ENCODE measurements around the gene SFTPD.

The SFTPD gene

GRCh38 chr10:79938728-79939406 is 10.0 kb downstream of the SFTPD start:
- no peak overlapping the region for H3K27ac Mint-ChIP-seq
- H3K36me3 Mint-ChIP-seq: no peaks in the 10 kb centered on the region
- peaks cover 1% of the 10 kb centered on the region for H3K27me3 Mint-ChIP-seq
- no peaks in the 10 kb centered on the region for H3K9me3 Mint-ChIP-seq (ENCODE audit: low read depth)
- no peak overlapping the region for H3K4me3 Mint-ChIP-seq
- H3K4me1 Mint-ChIP-seq (ENCODE audit: low read depth): peaks cover 14% of the 10 kb centered on the region

- peaks cover 14% of the 10 kb centered on the region for H3K4me1 Mint-ChIP-seq (ENCODE audit: low read depth)
- H3K27me3 Mint-ChIP-seq: peaks cover 3% of the 10 kb centered on the region
- H3K9me3 Mint-ChIP-seq (ENCODE audit: low read depth): no peaks in the 10 kb centered on the region
- no peak overlapping the region for H3K4me3 Mint-ChIP-seq
- no peaks in the 10 kb centered on the region for H3K36me3 Mint-ChIP-seq
- H3K27ac Mint-ChIP-seq: no peak overlapping the region
These were observed 11.2 kb downstream of the SFTPD start for GRCh38 chr10:79937701-79938151.

GRCh38 chr10:79936625-79937615 is 12.0 kb downstream of the SFTPD start:
- Mint-ChIP-seq H3K4me1 (ENCODE audit: low read depth) (peaks cover 14% of the 10 kb centered on the region), H3K27me3 (peaks cover 9% of the 10 kb centered on the region), H3K4me3 (no peak overlapping the region), H3K36me3 (no peaks in the 10 kb centered on the region), H3K27ac (no peak overlapping the region), H3K9me3 (ENCODE audit: low read depth) (no peaks in the 10 kb centered on the region)

GRCh38 chr10:79933961-79934360 is 14.9 kb downstream of the SFTPD start:
- H3K9me3 Mint-ChIP-seq (ENCODE audit: low read depth): no peaks in the 10 kb centered on the region
- H3K4me3 Mint-ChIP-seq: no peak overlapping the region
- H3K27ac Mint-ChIP-seq: no peak overlapping the region
- H3K27me3 Mint-ChIP-seq: peaks cover 21% of the 10 kb centered on the region
- H3K36me3 Mint-ChIP-seq: no peaks in the 10 kb centered on the region
- H3K4me1 Mint-ChIP-seq (ENCODE audit: low read depth): peaks cover 7% of the 10 kb centered on the region

GRCh38 chr10:79932841-79933379 is 16.0 kb downstream of the SFTPD start:
- Mint-ChIP-seq H3K27ac (no peak overlapping the region), H3K4me1 (ENCODE audit: low read depth) (no peaks in the 10 kb centered on the region), H3K4me3 (no peak overlapping the region), H3K27me3 (peaks cover 21% of the 10 kb centered on the region), H3K36me3 (no peaks in the 10 kb centered on the region), H3K9me3 (ENCODE audit: low read depth) (no peaks in the 10 kb centered on the region)

- Mint-ChIP-seq H3K36me3 (no peaks in the 10 kb centered on the region), H3K4me1 (ENCODE audit: low read depth) (no peaks in the 10 kb centered on the region), H3K27ac (no peak overlapping the region)
These were observed 16.6 kb downstream of the SFTPD start for GRCh38 chr10:79932307-79932706.

GRCh38 chr10:79930751-79931150 is 18.2 kb downstream of the SFTPD start:
- no peaks in the 10 kb centered on the region for H3K4me1 Mint-ChIP-seq (ENCODE audit: low read depth)
- no peaks in the 10 kb centered on the region for H3K36me3 Mint-ChIP-seq
- H3K4me3 Mint-ChIP-seq: no peak overlapping the region
- H3K9me3 Mint-ChIP-seq (ENCODE audit: low read depth): no peaks in the 10 kb centered on the region
- no peak overlapping the region for H3K27ac Mint-ChIP-seq
- peaks cover 21% of the 10 kb centered on the region for H3K27me3 Mint-ChIP-seq

More at GRCh38 chr10:79932307-79932706, 16.6 kb downstream of the SFTPD start:
- H3K27me3 Mint-ChIP-seq: peaks cover 21% of the 10 kb centered on the region
- H3K9me3 Mint-ChIP-seq (ENCODE audit: low read depth): no peaks in the 10 kb centered on the region
- H3K4me3 Mint-ChIP-seq: no peak overlapping the region

- Mint-ChIP-seq H3K4me3 (no peak overlapping the region), H3K4me1 (ENCODE audit: low read depth) (no peaks in the 10 kb centered on the region), H3K36me3 (no peaks in the 10 kb centered on the region), H3K27ac (no peak overlapping the region), H3K9me3 (ENCODE audit: low read depth) (no peaks in the 10 kb centered on the region), H3K27me3 (peaks cover 21% of the 10 kb centered on the region)
These were observed 18.6 kb downstream of the SFTPD start for GRCh38 chr10:79930267-79930666.

- no peaks in the 10 kb centered on the region for H3K4me1 Mint-ChIP-seq (ENCODE audit: low read depth)
- no peaks in the 10 kb centered on the region for H3K36me3 Mint-ChIP-seq
- no peak overlapping the region for H3K27ac Mint-ChIP-seq
- no peaks in the 10 kb centered on the region for H3K9me3 Mint-ChIP-seq (ENCODE audit: low read depth)
- H3K4me3 Mint-ChIP-seq: no peak overlapping the region
- peaks cover 21% of the 10 kb centered on the region for H3K27me3 Mint-ChIP-seq
These were observed 19.4 kb downstream of the SFTPD start for GRCh38 chr10:79929409-79929904.

- H3K4me1 Mint-ChIP-seq (ENCODE audit: low read depth): no peaks in the 10 kb centered on the region
- no peak overlapping the region for H3K27ac Mint-ChIP-seq
- H3K4me3 Mint-ChIP-seq: no peak overlapping the region
- peaks cover 19% of the 10 kb centered on the region for H3K27me3 Mint-ChIP-seq
- H3K9me3 Mint-ChIP-seq (ENCODE audit: low read depth): no peaks in the 10 kb centered on the region
- H3K36me3 Mint-ChIP-seq: no peaks in the 10 kb centered on the region
These were observed 20.8 kb downstream of the SFTPD start for GRCh38 chr10:79928028-79928583.

GRCh38 chr10:79927111-79927828 is 21.6 kb downstream of the SFTPD start:
- H3K4me1 Mint-ChIP-seq (ENCODE audit: low read depth): no peaks in the 10 kb centered on the region
- no peak overlapping the region for H3K27ac Mint-ChIP-seq
- peaks cover 13% of the 10 kb centered on the region for H3K27me3 Mint-ChIP-seq
- H3K9me3 Mint-ChIP-seq (ENCODE audit: low read depth): no peaks in the 10 kb centered on the region
- no peak overlapping the region for H3K4me3 Mint-ChIP-seq
- no peaks in the 10 kb centered on the region for H3K36me3 Mint-ChIP-seq

GRCh38 chr10:79926037-79926436 is 22.9 kb downstream of the SFTPD start:
- Mint-ChIP-seq H3K9me3 (ENCODE audit: low read depth) (no peaks in the 10 kb centered on the region), H3K27me3 (peaks cover 10% of the 10 kb centered on the region), H3K4me1 (ENCODE audit: low read depth) (no peaks in the 10 kb centered on the region), H3K36me3 (no peaks in the 10 kb centered on the region), H3K27ac (no peak overlapping the region), H3K4me3 (no peak overlapping the region)

- Mint-ChIP-seq H3K4me3 (no peak overlapping the region), H3K36me3 (no peaks in the 10 kb centered on the region), H3K27ac (no peak overlapping the region), H3K9me3 (ENCODE audit: low read depth) (no peaks in the 10 kb centered on the region), H3K4me1 (ENCODE audit: low read depth) (no peaks in the 10 kb centered on the region), H3K27me3 (peaks cover 7% of the 10 kb centered on the region)
These were observed 23.3 kb downstream of the SFTPD start for GRCh38 chr10:79925614-79926013.

GRCh38 chr10:79923669-79924068 is 25.2 kb downstream of the SFTPD start:
- no peaks in the 10 kb centered on the region for H3K27me3 Mint-ChIP-seq
- H3K4me3 Mint-ChIP-seq: no peak overlapping the region
- peaks cover 6% of the 10 kb centered on the region for H3K4me1 Mint-ChIP-seq (ENCODE audit: low read depth)
- H3K27ac Mint-ChIP-seq: no peak overlapping the region
- no peaks in the 10 kb centered on the region for H3K9me3 Mint-ChIP-seq (ENCODE audit: low read depth)
- no peaks in the 10 kb centered on the region for H3K36me3 Mint-ChIP-seq
